K562 (cell line): ENCODE data around the gene IFT122. TPM values are rescaled to one million over a fixed set of nuclear protein-coding genes. Genes with fewer than 3 reads are reported as not detected.
"Not testable (repeated sequence)": the region's sequence is repeated elsewhere in the genome, so short reads cannot be mapped to it uniquely, and the experiment has no call there.

Experiments
- ATAC-seq: fragments of 200-7000 bp; cut with Tn5 transposase; 3 replicates; pipeline ENCODE4 v1.9.1; 2020; ENCODE audit warnings: moderate library complexity
- BruUV-seq: library from RNA; stranded (reverse); fragments of 400-500 nt; replicated peaks from 2 replicates; lab custom pipeline; 2021; lab: Mats Ljungman, UMichigan
- CTCF ChIA-PET: fragments of 300-600 bp; formaldehyde crosslinking; extraction: SDS; loops from one replicate; lab custom pipeline; 2021; ENCODE audit warnings: low intra/inter-chr PET ratio; lab: Yijun Ruan, JAX
- POLR2A ChIA-PET: fragments of 300-600, 350-650 bp; sonication (Branson Sonifier 250); formaldehyde crosslinking; extraction: SDS; loops from one replicate; lab custom pipeline; 2021; ENCODE audit warnings: antibody characterized with exemption, inconsistent platforms; lab: Yijun Ruan, JAX
- DNase-seq, 4 experiments: peaks; one replicate each; pipeline versions ENCODE4 v3.0.0 to v3.0.0-alpha.2; 2011 to 2018; ENCODE audit warnings: low spot score in 3 of 4, mixed read lengths in 3 of 4; ENCODE audit errors: extremely low read depth in 1 of 4
- FAIRE-seq: peaks from 2 replicates; lab custom pipeline; 2011; peaks lifted over from hg19 to GRCh38; lab: Jason Lieb, UNC
- H2AFZ ChIP-seq: 2 replicates; pipeline ENCODE4 v1.6.0; 2011; ENCODE audit warnings: low read depth, low read length, control low read depth, inconsistent platforms
- H3K27ac ChIP-seq: fragments of 200-600 bp; 3 replicates; pipeline ENCODE4 v1.8.0; 2011; ENCODE audit warnings: low read depth, mild to moderate bottlenecking, control low read depth, inconsistent platforms, low read length, moderate library complexity, mixed read lengths; ENCODE audit errors: extremely low read depth
- H3K27me3 ChIP-seq, 2 experiments: fragments of 300-600 bp in 1 of 2; 2 replicates in 1 of 2; 3 replicates in 1 of 2; pipeline versions ENCODE4 v1.6.0 to v1.8.0; 2011; ENCODE audit warnings: inconsistent platforms in 2 of 2, low read length in 2 of 2, mild to moderate bottlenecking in 1 of 2, mixed read lengths in 1 of 2, moderate library complexity in 1 of 2; ENCODE audit not compliant: control insufficient read depth in 2 of 2, insufficient read depth in 2 of 2
- H3K36me3 ChIP-seq: fragments of 300-600 bp; 3 replicates; pipeline ENCODE4 v1.8.0; 2011; ENCODE audit warnings: mild to moderate bottlenecking, low read length, inconsistent platforms; ENCODE audit not compliant: control insufficient read depth, insufficient read depth
- H3K4me1 ChIP-seq, 2 experiments: fragments of 200-600 bp in 1 of 2; replicated peaks in 1 of 2; 2 replicates in 1 of 2; 3 replicates in 1 of 2; pipeline versions ENCODE4 v1.5.1 to v1.8.0; 2011; ENCODE audit warnings: inconsistent platforms in 2 of 2, low read length in 2 of 2, mild to moderate bottlenecking in 1 of 2, mixed read lengths in 1 of 2, moderate library complexity in 1 of 2; ENCODE audit not compliant: control insufficient read depth in 2 of 2, insufficient read depth in 2 of 2
- H3K4me2 ChIP-seq: 2 replicates; pipeline ENCODE4 v1.6.1; 2011; ENCODE audit warnings: low read length, control low read depth, inconsistent platforms, mixed read lengths; ENCODE audit not compliant: insufficient read depth
- H3K4me3 ChIP-seq: fragments of 200-600 bp; sonication (generic), shearing (Covaris generic); 2 replicates; pipeline ENCODE4 v1.5.1; 2016; ENCODE audit warnings: control low read depth, inconsistent platforms
- H3K79me2 ChIP-seq: fragments of 200-600 bp; 3 replicates; pipeline ENCODE4 v1.8.0; 2011; ENCODE audit warnings: low read length, inconsistent platforms; ENCODE audit not compliant: control insufficient read depth, insufficient read depth
- H3K9ac ChIP-seq, 2 experiments: 2 replicates each; pipeline versions ENCODE4 v1.6.0 to v1.6.1; 2011; ENCODE audit warnings: low read depth in 2 of 2, low read length in 2 of 2, control low read depth in 1 of 2, inconsistent platforms in 1 of 2, mild to moderate bottlenecking in 1 of 2, mixed read lengths in 1 of 2; ENCODE audit not compliant: insufficient read depth in 1 of 2
- H3K9me1 ChIP-seq: one replicate; pipeline ENCODE4 v1.6.0; 2011; ENCODE audit warnings: inconsistent platforms, mild to moderate bottlenecking, low read length, moderate library complexity; ENCODE audit not compliant: control insufficient read depth, insufficient read depth
- H3K9me3 ChIP-seq: replicated peaks from 2 replicates; pipeline ENCODE4 v1.5.1; 2011; ENCODE audit warnings: low read depth, low read length, inconsistent platforms; ENCODE audit not compliant: control insufficient read depth, insufficient read depth
- H4K20me1 ChIP-seq: replicated peaks from 2 replicates; pipeline ENCODE4 v1.6.1; 2011; ENCODE audit warnings: low read length, inconsistent platforms, mixed read lengths; ENCODE audit not compliant: control insufficient read depth, insufficient read depth
- ARID1B ChIP-seq: fragments of 450-650 bp; IDR thresholded peaks from 2 replicates; pipeline ENCODE4 v1.6.1; 2016; ENCODE audit warnings: antibody characterized with exemption, mild to moderate bottlenecking, inconsistent platforms
- ATF7 ChIP-seq: fragments of 450-650 bp; IDR thresholded peaks from 2 replicates; pipeline ENCODE4 v1.7.1; 2014; ENCODE audit warnings: mild to moderate bottlenecking, moderate library complexity
- CBFA2T2 ChIP-seq: fragments of 450-650 bp; conservative IDR thresholded peaks from 2 replicates; pipeline ENCODE4 v1.6.1; 2017; ENCODE audit warnings: mild to moderate bottlenecking
- CBFA2T3 ChIP-seq: fragments of 450-650 bp; IDR thresholded peaks from 2 replicates; pipeline ENCODE4 v1.6.1; 2017
- CXXC5 ChIP-seq: fragments of 250-450 bp; sonication (Bioruptor Pico); IDR thresholded peaks from 2 replicates; pipeline ENCODE4 v1.8.0; 2022; ENCODE audit warnings: inconsistent platforms, mild to moderate bottlenecking, moderate library complexity
- EP300 ChIP-seq: IDR thresholded peaks from 2 replicates; pipeline ENCODE4 v1.6.1; 2012; ENCODE audit warnings: low read length, improper control_type of control experiment
- FOXP1 ChIP-seq: sonication (generic); formaldehyde crosslinking; IDR thresholded peaks from 2 replicates; pipeline ENCODE4 v1.8.0; 2022; ENCODE audit warnings: mild to moderate bottlenecking, missing genetic modification reagents
- KLF16 ChIP-seq: IDR thresholded peaks from 2 replicates; pipeline ENCODE4 v1.6.1; 2016; ENCODE audit warnings: antibody characterized with exemption
- LCOR ChIP-seq: sonication (generic); formaldehyde crosslinking; IDR thresholded peaks from 2 replicates; pipeline ENCODE4 v1.8.0; 2022; ENCODE audit warnings: mild to moderate bottlenecking, missing genetic modification reagents
- MAZ ChIP-seq, 2 experiments: fragments of 450-650 bp in 1 of 2; sonication (generic) in 1 of 2; formaldehyde crosslinking; IDR thresholded peaks in 1 of 2; conservative IDR thresholded peaks in 1 of 2; 2 replicates each; pipeline versions ENCODE4 v1.4.0 to v1.5.0; 2020; ENCODE audit warnings: mild to moderate bottlenecking in 1 of 2, missing genetic modification reagents in 1 of 2
- MEIS2 ChIP-seq: fragments of 450-650 bp; IDR thresholded peaks from 2 replicates; pipeline ENCODE4 v1.6.1; 2014; ENCODE audit warnings: mild to moderate bottlenecking; ENCODE audit not compliant: partially characterized antibody
- MTA2 ChIP-seq: fragments of 450-650 bp; IDR thresholded peaks from 2 replicates; pipeline ENCODE4 v1.6.1; 2016; ENCODE audit warnings: low read depth
- NCOA1 ChIP-seq: fragments of 450-650 bp; IDR thresholded peaks from 2 replicates; pipeline ENCODE4 v1.6.1; 2016; ENCODE audit warnings: low read depth
- NCOR1 ChIP-seq: fragments of 450-650 bp; IDR thresholded peaks from 2 replicates; pipeline ENCODE4 v1.6.1; 2016; ENCODE audit warnings: mild to moderate bottlenecking, moderate library complexity
- NFIC ChIP-seq: fragments of 450-650 bp; IDR thresholded peaks from 2 replicates; pipeline ENCODE4 v1.6.1; 2017; ENCODE audit warnings: mild to moderate bottlenecking, inconsistent platforms
- NONO ChIP-seq, 2 experiments: fragments of 200-400 bp in 1 of 2; fragments of 450-650 bp in 1 of 2; formaldehyde crosslinking in 1 of 2; IDR thresholded peaks; 2 replicates each; pipeline ENCODE4 v1.6.1; 2017; ENCODE audit warnings: low read depth in 2 of 2, mild to moderate bottlenecking in 2 of 2, moderate library complexity in 2 of 2, low read length in 1 of 2
- SMAD4 ChIP-seq: fragments of 250-450 bp; sonication (Bioruptor Pico); conservative IDR thresholded peaks from 2 replicates; pipeline ENCODE4 v1.8.0; 2021; ENCODE audit warnings: inconsistent platforms, mild to moderate bottlenecking, moderate library complexity
- SOX6 ChIP-seq: fragments of 450-650 bp; IDR thresholded peaks from 2 replicates; pipeline ENCODE4 v1.6.1; 2014; ENCODE audit warnings: mild to moderate bottlenecking
- TAL1 ChIP-seq: fragments of 450-650 bp; IDR thresholded peaks from 2 replicates; pipeline ENCODE4 v1.6.1; 2016; ENCODE audit warnings: mild to moderate bottlenecking
- TCF3 ChIP-seq: sonication (generic); formaldehyde crosslinking; IDR thresholded peaks from 2 replicates; pipeline ENCODE4 v1.4.0; 2020; ENCODE audit warnings: mild to moderate bottlenecking, missing genetic modification reagents
- TEAD1 ChIP-seq, 2 experiments: fragments of 450-650 bp in 1 of 2; sonication (generic) in 1 of 2; formaldehyde crosslinking; IDR thresholded peaks; 2 replicates each; pipeline versions ENCODE4 v1.4.0 to v1.8.0; 2020 to 2022; ENCODE audit warnings: mild to moderate bottlenecking in 2 of 2, missing genetic modification reagents in 1 of 2
- TEAD4 ChIP-seq, 2 experiments: sonication (generic) in 1 of 2; formaldehyde crosslinking in 1 of 2; IDR thresholded peaks; 2 replicates each; pipeline versions ENCODE4 v1.6.1 to v1.8.0; 2012 to 2022; ENCODE audit warnings: borderline replicate concordance in 1 of 2, inconsistent platforms in 1 of 2, low read length in 1 of 2, mild to moderate bottlenecking in 1 of 2, missing genetic modification reagents in 1 of 2
- TOE1 ChIP-seq, 2 experiments: fragments of 450-650 bp in 1 of 2; sonication (generic) in 1 of 2; formaldehyde crosslinking in 1 of 2; IDR thresholded peaks; 2 replicates each; pipeline versions ENCODE4 v1.7.1 to v1.8.0; 2016 to 2022; ENCODE audit warnings: borderline replicate concordance in 2 of 2, mild to moderate bottlenecking in 2 of 2, antibody characterized with exemption in 1 of 2, inconsistent platforms in 1 of 2, low read depth in 1 of 2, missing genetic modification reagents in 1 of 2, moderate library complexity in 1 of 2
- TRIM24 ChIP-seq, 2 experiments: fragments of 450-650 bp; IDR thresholded peaks; 2 replicates each; pipeline ENCODE4 v1.6.1; 2016
- WGBS: fragments of 100-300 bp; shearing (Covaris generic); methylation state at CpG from one replicate; pipeline ENCODE4 v1.1.6; 2016; ENCODE audit warnings: low coverage, mixed read lengths; ENCODE audit not compliant: insufficient coverage; ENCODE audit errors: missing lambda C conversion rate; 5-methylcytosine and 5-hydroxymethylcytosine counted together
- in situ Hi-C: fragments of 300-500 bp; cut with MboI; formaldehyde crosslinking; loops from 4 replicates; pipeline ENCODE4 v1.15.0; 2018; ENCODE audit warnings: inconsistent platforms, mixed read lengths
- intact Hi-C: fragments of 100-400 bp; cut with micrococcal nuclease; formaldehyde crosslinking; loops from 2 replicates; pipeline ENCODE4 v1.14.2; 2022
- polyA plus RNA-seq, 8 experiments: library from polyadenylated mRNA; depleted of rRNA in 4 of 8; stranded (reverse) in 5 of 8; unstranded in 3 of 8; fragments of >200 nt; fragmentation: Nextera tagmentation in 2 of 8; fragmentation: Illumina TruSeq in 1 of 8; extraction: Ambion mirVana in 2 of 8; extraction: Trizol in 1 of 8; gene quantifications; 2 replicates each; pipeline versions ENCODE4 v1.2.1 to v1.2.3, GENCODE V29; 2011 to 2014; ENCODE audit warnings: inconsistent platforms in 1 of 8, missing spikeins in 1 of 8
- total RNA-seq, 7 experiments: library from RNA; depleted of rRNA in 6 of 7; stranded (reverse); fragments of >200 nt in 6 of 7; fragmentation: Illumina TruSeq in 2 of 7; extraction: Trizol in 2 of 7; gene quantifications; 2 replicates each; pipeline versions ENCODE4 v1.2.1 to v1.2.3, GENCODE V29; 2011 to 2021; ENCODE audit warnings: low replicate concordance in 1 of 7

The IFT122 gene
- total and polyA plus RNA-seq, 9 of the 15 experiments (the other 6 are each of a cell fraction or from before 2014, with no cell fraction given): 2.4 to 11.5 (median 7.7) TPM

- H3K4me2 ChIP-seq: peak overlapping the region; percentile 69; the same call in 1 of the 2 replicates
- H3K4me3 ChIP-seq; H3K9me1 ChIP-seq; BruUV-seq; in situ Hi-C loops; H4K20me1 ChIP-seq; H3K9me3 ChIP-seq; H2AFZ ChIP-seq; H3K27me3 ChIP-seq; CTCF ChIA-PET; H3K36me3 ChIP-seq; H3K79me2 ChIP-seq; TF ChIP-seq TOE1 (CRISPR knock-in tag; IDR thresholded peaks at IDR 0.05; ENCODE audit: borderline replicate concordance, low read depth); TEAD4 (CRISPR knock-in tag; IDR thresholded peaks at IDR 0.05; ENCODE audit: borderline replicate concordance): not testable (repeated sequence)
- ATAC-seq (peak; percentile 12; the same call in 2 of the 3 replicates), FAIRE-seq (peak; percentile 91), DNase-seq (peak in 1 of 4 experiments; percentile 64)
- intact Hi-C loops: loop anchor here (1.0 to 10.0 kb wide), 2 partner anchors 13 to 88 kb away; no protein-coding TSS in a partner anchor
- 4% methylated on average over 3 of the region's 3 CpGs for WGBS
- H3K27ac ChIP-seq: peak overlapping the region; percentile 68; the same call in 2 of the 3 replicates
- peaks cover 27 to 43% of the 10 kb centered on the region in 2 experiments for H3K4me1 ChIP-seq
- POLR2A ChIA-PET: interaction anchor here (0.8 to 3.3 kb wide), 6 partner anchors 9 to 61 kb away, joined by 3 to 26 read pairs (median 10); partner anchors contain the start of genes EFCAB12, IFT122 and MBD4
- peak overlapping the region in 1 of 2 experiments; percentile 32; a peak in 1 of 4 replicates for H3K9ac ChIP-seq
- TF ChIP-seq LCOR (CRISPR knock-in tag): peak; percentile 1; the same call in 1 of the 2 replicates
- TF ChIP-seq MEIS2: peak; percentile 42
- 0 out of 2 replicates have a peak, but pooled peaks have one; percentile 13 for TF ChIP-seq TOE1 (IDR thresholded peaks at IDR 0.05; ENCODE audit: borderline replicate concordance)
- 0 out of 2 replicates have a peak, but pooled peaks have one; percentile 48 for TF ChIP-seq KLF16
- peak; percentile 34; the same call in 1 of the 2 replicates for TF ChIP-seq TEAD4 (IDR thresholded peaks at IDR 0.05; ENCODE audit: low read length)
- peak; percentile 90 for TF ChIP-seq CBFA2T3
- peak; percentile 45 to 55; a peak in 3 of 4 replicates for TF ChIP-seq TRIM24 (IDR thresholded peaks at IDR 0.05)
- peak; percentile 73 for TF ChIP-seq SOX6
- TF ChIP-seq EP300: peak; percentile 5; the same call in 1 of the 2 replicates
- TF ChIP-seq MAZ (CRISPR knock-in tag; conservative IDR thresholded peaks at IDR 0.05 in 1 of 2, IDR thresholded peaks at IDR 0.05 in 1 of 2): 0 out of 4 replicates have a peak, but pooled peaks of 1 of the 2 experiments have one; percentile 27
- peak; percentile 33; the same call in 1 of the 2 replicates for TF ChIP-seq CXXC5 (CRISPR knock-in tag)
- TF ChIP-seq TCF3 (CRISPR knock-in tag): peak; percentile 85
- TF ChIP-seq MTA2: peak; percentile 77
- TF ChIP-seq ATF7: 0 out of 2 replicates have a peak, but pooled peaks have one; percentile 32
- peak; percentile 57 to 62; a peak in 1 of 4 replicates for TF ChIP-seq TEAD1 (CRISPR knock-in tag; IDR thresholded peaks at IDR 0.05)
- peak; percentile 67 for TF ChIP-seq SMAD4 (CRISPR knock-in tag)
- peak; percentile 92 for TF ChIP-seq CBFA2T2
- TF ChIP-seq NFIC: peak; percentile 93
- 0 out of 2 replicates have a peak, but pooled peaks have one; percentile 16 for TF ChIP-seq NCOA1
- TF ChIP-seq ARID1B: peak; percentile 71; the same call in 1 of the 2 replicates
- peak in 1 of 2 experiments; percentile 67; a peak in 1 of 4 replicates for TF ChIP-seq NONO (IDR thresholded peaks at IDR 0.05; ENCODE audit: low read depth in 2 of 2, low read length in 1 of 2)
- 0 out of 2 replicates have a peak, but pooled peaks have one; percentile 45 for TF ChIP-seq FOXP1 (CRISPR knock-in tag)
- TF ChIP-seq TAL1: peak; percentile 81
- TF ChIP-seq NCOR1: peak; percentile 87
Observed at GRCh38 chr3:129413238-129413637, 26.8 kb upstream of the IFT122 start.
